Right forelimb (tissue), 1 donor: ENCODE results near the gene IL36G.

Source experiments
- DNase-seq: peaks from one replicate; pipeline ENCODE4 v3.0.0-alpha.2; 2018

The IL36G gene

DNA sequence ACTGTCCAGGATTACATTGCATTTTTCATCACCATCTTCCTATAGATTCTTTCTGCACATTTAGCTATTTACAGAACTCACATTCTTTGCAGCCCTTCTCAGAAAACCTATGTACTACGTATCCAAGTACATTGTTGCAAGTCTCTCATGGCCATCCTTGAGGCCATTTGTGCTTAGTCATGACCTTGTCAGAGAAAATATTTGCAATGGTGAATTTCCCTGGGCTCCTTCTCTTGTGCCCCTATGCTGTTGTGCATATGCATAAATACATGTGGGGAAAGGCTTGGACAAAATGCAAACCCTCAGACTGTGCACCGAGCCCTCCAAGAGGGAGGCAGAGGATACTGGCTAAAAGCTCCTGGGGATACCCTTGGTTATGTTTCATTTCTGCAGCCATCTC, 47.0 kb downstream of the IL36G start:
- DNase-seq: no peak

DNA sequence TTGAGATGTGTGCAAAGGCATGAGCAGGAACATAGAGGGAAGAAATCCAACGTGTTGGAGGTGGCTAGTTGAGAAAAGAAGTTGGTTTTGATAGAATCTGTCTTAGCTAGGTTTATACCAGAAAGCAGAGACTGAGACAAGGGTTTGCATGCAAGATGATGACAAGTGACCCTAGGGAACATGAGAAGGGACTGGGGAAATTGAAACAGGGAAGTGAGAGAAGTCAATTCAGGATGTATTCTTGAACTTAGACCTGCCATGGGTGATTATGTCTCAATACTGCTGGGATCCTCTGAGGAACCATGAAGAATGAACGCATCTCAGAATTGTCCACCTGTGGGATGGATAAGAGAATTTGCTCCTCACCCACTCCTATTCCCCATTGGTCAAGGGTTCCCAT, 47.9 kb downstream of the IL36G start:
- DNase-seq: no peak

DNA sequence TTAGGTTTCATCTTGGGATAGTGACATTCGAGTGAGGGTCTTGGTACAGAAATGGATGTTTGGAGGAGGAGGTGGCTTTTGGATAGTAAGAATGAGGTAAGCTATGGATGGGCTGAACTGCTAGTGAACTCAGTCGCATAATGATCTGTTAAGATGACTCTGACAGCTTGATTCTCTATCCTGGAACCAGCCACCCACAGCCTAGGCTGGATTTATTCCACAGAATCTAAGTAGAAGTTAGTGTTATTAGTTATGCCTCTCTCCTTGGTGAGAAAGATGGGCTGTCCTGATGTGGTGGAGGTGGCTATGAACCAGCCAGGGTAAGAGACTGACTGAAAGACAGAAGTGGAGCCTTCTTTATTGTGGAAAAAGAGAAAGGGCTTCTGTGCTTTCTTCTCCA, 49.9 kb downstream of the IL36G start:
- DNase-seq: no peak

DNA sequence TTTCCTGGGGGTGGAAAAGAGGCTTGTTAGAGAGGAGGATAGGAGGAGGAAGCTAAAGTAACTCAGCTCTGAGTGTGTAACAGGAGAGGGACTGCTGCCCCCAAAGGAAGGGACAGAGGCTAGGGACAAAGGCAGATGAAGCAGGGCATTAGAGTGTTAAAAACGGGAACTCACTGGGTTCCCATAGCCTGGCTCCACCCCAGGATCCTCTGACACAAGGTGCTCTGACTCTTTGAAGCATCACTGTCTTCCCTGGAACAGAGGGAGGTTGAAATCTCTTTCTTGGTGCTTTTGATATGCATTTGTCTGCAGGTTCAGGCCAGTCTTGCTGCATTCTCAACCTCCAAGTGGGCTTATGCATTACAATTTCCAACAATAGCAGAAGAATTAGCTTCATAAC, 50.3 kb downstream of the IL36G start:
- no peak for DNase-seq

DNA sequence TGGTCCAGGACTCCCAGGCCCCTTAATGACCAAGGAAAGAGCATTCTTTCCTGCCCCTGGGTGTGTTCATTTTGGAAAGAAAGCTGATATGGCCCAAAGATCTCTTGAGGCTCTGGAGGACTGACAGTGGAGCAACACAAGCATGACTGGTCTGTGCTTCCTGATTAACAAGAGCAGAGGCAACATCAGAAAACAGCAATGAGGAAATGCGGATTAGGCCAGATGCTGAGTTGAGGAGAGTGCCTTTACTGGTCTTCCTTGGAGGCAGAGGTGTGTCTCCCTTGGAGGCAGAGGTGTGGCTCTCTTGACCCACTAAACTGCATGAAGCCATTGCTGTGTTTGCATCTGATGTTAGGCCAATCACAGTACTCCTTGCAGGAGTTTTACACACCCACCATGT, 54.9 kb downstream of the IL36G start:
- no peak for DNase-seq

DNA sequence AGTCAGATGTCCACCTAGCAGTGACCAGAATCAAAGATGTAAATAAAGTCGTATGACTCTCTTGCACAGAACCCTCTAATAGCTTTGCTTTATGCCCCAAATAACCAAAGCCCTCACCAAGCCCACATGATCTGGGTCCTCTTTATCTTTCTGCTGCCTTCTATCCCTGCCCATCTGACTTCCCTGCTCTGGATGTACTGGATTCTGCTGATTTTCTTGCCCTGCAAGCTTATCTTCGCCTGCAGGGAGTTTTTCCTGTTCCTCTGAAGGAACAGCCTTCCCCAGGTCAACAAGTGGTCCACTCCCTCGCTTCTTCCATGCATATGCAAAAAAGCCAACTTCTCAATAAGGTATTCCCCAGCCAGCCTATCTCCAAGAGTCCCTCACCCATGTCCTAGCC, 56.2 kb downstream of the IL36G start:
- DNase-seq: no peak
